Endothelial cell of umbilical vein (primary cell): ENCODE measurements around the gene ELOVL4.

Experiments
- POLR2A ChIP-seq: IDR thresholded peaks from 2 replicates; pipeline ENCODE4 v1.6.1; 2012; ENCODE audit warnings: low read depth, mild to moderate bottlenecking, control low read depth, low read length
- TF ChIP-seq, protein P1 (sequence below), 2 donors: IDR thresholded peaks; 1 replicate in 1 of 2; 2 replicates in 1 of 2; pipeline ENCODE4 v1.5.1; 2011; ENCODE audit warnings: low read length in 2 of 2, mild to moderate bottlenecking in 2 of 2, moderate library complexity in 2 of 2, control low read depth in 1 of 2, inconsistent platforms in 1 of 2, low read depth in 1 of 2; ENCODE audit not compliant: insufficient read depth in 1 of 2; ENCODE audit errors: extremely low read depth in 1 of 2

DNA sequence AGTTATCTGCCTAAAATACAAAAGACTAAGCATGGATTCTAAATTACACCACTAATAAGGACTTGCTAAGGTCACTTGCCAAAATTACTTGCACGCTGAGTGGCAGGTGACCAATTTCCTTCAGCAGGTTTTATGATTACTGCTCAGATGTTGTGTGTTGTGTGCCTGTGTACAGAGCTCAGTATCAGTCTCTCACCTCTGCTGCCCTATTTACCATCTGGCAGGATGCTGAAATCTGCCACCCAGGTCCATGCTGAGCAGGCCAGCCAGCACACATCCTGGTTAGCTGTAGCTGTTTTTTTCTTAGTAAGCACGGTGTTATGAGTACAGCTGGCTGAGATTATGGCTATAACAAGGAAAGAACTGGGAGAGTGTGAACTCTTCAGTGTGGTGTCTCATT, 34.0 kb downstream of the ELOVL4 start:
- TF ChIP-seq, protein P1, sequence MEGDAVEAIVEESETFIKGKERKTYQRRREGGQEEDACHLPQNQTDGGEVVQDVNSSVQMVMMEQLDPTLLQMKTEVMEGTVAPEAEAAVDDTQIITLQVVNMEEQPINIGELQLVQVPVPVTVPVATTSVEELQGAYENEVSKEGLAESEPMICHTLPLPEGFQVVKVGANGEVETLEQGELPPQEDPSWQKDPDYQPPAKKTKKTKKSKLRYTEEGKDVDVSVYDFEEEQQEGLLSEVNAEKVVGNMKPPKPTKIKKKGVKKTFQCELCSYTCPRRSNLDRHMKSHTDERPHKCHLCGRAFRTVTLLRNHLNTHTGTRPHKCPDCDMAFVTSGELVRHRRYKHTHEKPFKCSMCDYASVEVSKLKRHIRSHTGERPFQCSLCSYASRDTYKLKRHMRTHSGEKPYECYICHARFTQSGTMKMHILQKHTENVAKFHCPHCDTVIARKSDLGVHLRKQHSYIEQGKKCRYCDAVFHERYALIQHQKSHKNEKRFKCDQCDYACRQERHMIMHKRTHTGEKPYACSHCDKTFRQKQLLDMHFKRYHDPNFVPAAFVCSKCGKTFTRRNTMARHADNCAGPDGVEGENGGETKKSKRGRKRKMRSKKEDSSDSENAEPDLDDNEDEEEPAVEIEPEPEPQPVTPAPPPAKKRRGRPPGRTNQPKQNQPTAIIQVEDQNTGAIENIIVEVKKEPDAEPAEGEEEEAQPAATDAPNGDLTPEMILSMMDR (IDR thresholded peaks at IDR 0.05; ENCODE audit: extremely low read depth in 1 of 2, insufficient read depth in 1 of 2, low read depth in 1 of 2, low read length in 2 of 2): no peak
- no peak for TF ChIP-seq POLR2A
